Activated B cell treated with CpG ODN at 0.5 μM for 24 hours (primary cell): Measurements from ENCODE around the gene AAK1. TPM values are rescaled to one million over a fixed set of nuclear protein-coding genes. Genes with fewer than 3 reads are reported as not detected.

Experiments
- ATAC-seq: fragments of 200-7000 bp; cut with Tn5 transposase; one replicate; pipeline ENCODE4 v1.10.0; 2021; ENCODE audit warnings: low read depth, mild to moderate bottlenecking, moderate library complexity
- CTCF ChIA-PET: fragments of 350-600 bp; sonication (Branson Sonifier 250); formaldehyde crosslinking; loops from one replicate; lab custom pipeline; 2021; ENCODE audit warnings: antibody characterized with exemption; lab: Charles Lee
- POLR2A ChIA-PET: fragments of 350-600 bp; sonication (Branson Sonifier 250); formaldehyde crosslinking; loops from one replicate; lab custom pipeline; 2021; ENCODE audit warnings: antibody characterized with exemption; lab: Charles Lee
- DNase-seq: peaks from one replicate; pipeline ENCODE4 v3.0.0; 2022
- H3K27ac Mint-ChIP-seq: one replicate; pipeline ENCODE4 v1.8.0; 2020; ENCODE audit warnings: mixed read lengths
- H3K27me3 Mint-ChIP-seq: one replicate; pipeline ENCODE4 v1.8.0; 2021; ENCODE audit warnings: mixed read lengths
- H3K36me3 Mint-ChIP-seq: one replicate; pipeline ENCODE4 v1.8.0; 2021; ENCODE audit warnings: low read depth, mixed read lengths
- H3K4me1 Mint-ChIP-seq: one replicate; pipeline ENCODE4 v1.8.0; 2021; ENCODE audit warnings: mixed read lengths
- H3K4me3 Mint-ChIP-seq: one replicate; pipeline ENCODE4 v1.8.0; 2020; ENCODE audit warnings: mild to moderate bottlenecking, mixed read lengths
- H3K9me3 Mint-ChIP-seq: one replicate; pipeline ENCODE4 v1.8.0; 2020; ENCODE audit warnings: mixed read lengths
- CTCF ChIP-seq: fragments of 200-600 bp; IDR thresholded peaks from one replicate; pipeline ENCODE4 v1.8.0; 2022; ENCODE audit warnings: antibody characterized with exemption, mild to moderate bottlenecking
- intact Hi-C: fragments of 100-400 bp; cut with micrococcal nuclease; formaldehyde crosslinking; loops from one replicate; pipeline ENCODE4 v1.15.1; 2024
- total RNA-seq: library from RNA; stranded (reverse); gene quantifications from 2 replicates; pipeline ENCODE4 v1.2.3, GENCODE V29; 2022

Gene AAK1
- total RNA-seq, 1 donor from 2014 or later = 4.7 TPM

GRCh38 chr2:69538872-69539548 is 104.5 kb downstream of the AAK1 start:
- no peak for TF ChIP-seq CTCF
- ChIA-PET POLR2A (no interaction called here), CTCF (no interaction called here)
- no peak overlapping the region for H3K4me3 Mint-ChIP-seq
- no peak for DNase-seq
- peaks cover 10% of the 10 kb centered on the region for H3K4me1 Mint-ChIP-seq
- no peaks in the 10 kb centered on the region for H3K27me3 Mint-ChIP-seq
- no peaks in the 10 kb centered on the region for H3K9me3 Mint-ChIP-seq
- H3K36me3 Mint-ChIP-seq = no peaks in the 10 kb centered on the region
- no peak overlapping the region for H3K27ac Mint-ChIP-seq
- intact Hi-C loops = no loop called here
- ATAC-seq = no peak

GRCh38 chr2:69538249-69538648 is 105.3 kb downstream of the AAK1 start:
- CTCF ChIA-PET = no interaction called here
- no peak overlapping the region for H3K4me3 Mint-ChIP-seq
- H3K4me1 Mint-ChIP-seq = peaks cover 10% of the 10 kb centered on the region
- H3K27me3 Mint-ChIP-seq = no peaks in the 10 kb centered on the region
- no peak for DNase-seq
- H3K27ac Mint-ChIP-seq = no peak overlapping the region
- H3K36me3 Mint-ChIP-seq = peaks cover 4% of the 10 kb centered on the region
- no peak for TF ChIP-seq CTCF
- intact Hi-C loops = no loop called here
- peaks cover 5% of the 10 kb centered on the region for H3K9me3 Mint-ChIP-seq
- POLR2A ChIA-PET = no interaction called here
- ATAC-seq = no peak

- Mint-ChIP-seq H3K27ac (no peak overlapping the region), H3K4me3 (no peak overlapping the region), H3K27me3 (no peaks in the 10 kb centered on the region), H3K9me3 (peaks cover 11% of the 10 kb centered on the region), H3K36me3 (peaks cover 8% of the 10 kb centered on the region), H3K4me1 (peaks cover 10% of the 10 kb centered on the region)
- intact Hi-C loops = no loop called here
- TF ChIP-seq CTCF = no peak
- ChIA-PET CTCF (no interaction called here), POLR2A (no interaction called here)
- DNase-seq (no peak), ATAC-seq (no peak)
These were observed 107.7 kb downstream of the AAK1 start for GRCh38 chr2:69535817-69536241.

- H3K27me3 Mint-ChIP-seq = no peaks in the 10 kb centered on the region
- peaks cover 8% of the 10 kb centered on the region for H3K36me3 Mint-ChIP-seq
- no peak for TF ChIP-seq CTCF
- ATAC-seq (no peak), DNase-seq (no peak)
- H3K4me3 Mint-ChIP-seq = no peak overlapping the region
- POLR2A ChIA-PET = no interaction called here
- peaks cover 8% of the 10 kb centered on the region for H3K4me1 Mint-ChIP-seq
- CTCF ChIA-PET = interaction anchor here (1.0 kb wide), 1 partner anchor 34 kb away, joined by 3 read pairs; no protein-coding TSS in a partner anchor
- H3K27ac Mint-ChIP-seq = no peak overlapping the region
- peaks cover 11% of the 10 kb centered on the region for H3K9me3 Mint-ChIP-seq
- intact Hi-C loops = no loop called here
These were observed 112.4 kb downstream of the AAK1 start for GRCh38 chr2:69531186-69531585.

- DNase-seq = no peak
- POLR2A ChIA-PET = no interaction called here
- no peaks in the 10 kb centered on the region for H3K27me3 Mint-ChIP-seq
- H3K36me3 Mint-ChIP-seq = peaks cover 8% of the 10 kb centered on the region
- H3K9me3 Mint-ChIP-seq = peaks cover 11% of the 10 kb centered on the region
- no peak overlapping the region for H3K4me3 Mint-ChIP-seq
- no peak for ATAC-seq
- H3K4me1 Mint-ChIP-seq = no peaks in the 10 kb centered on the region
- intact Hi-C loops = no loop called here
- no peak overlapping the region for H3K27ac Mint-ChIP-seq
- no peak for TF ChIP-seq CTCF
- CTCF ChIA-PET = no interaction called here
These were observed 114.1 kb downstream of the AAK1 start for GRCh38 chr2:69529480-69529879.
